Activated CD4-positive, alpha-beta memory T cell treated with anti-CD3 and anti-CD28 coated beads for 36 hours (primary cell): Measurements from ENCODE around the gene SNTA1. TPM values are rescaled to one million over a fixed set of nuclear protein-coding genes. Genes with fewer than 3 reads are reported as not detected.
"Not testable (repeated sequence)": the region's sequence is repeated elsewhere in the genome, so short reads cannot be mapped to it uniquely, and the experiment has no call there.

Experiments
- CTCF ChIA-PET: fragments of 350-600 bp; sonication (Branson Sonifier 250); formaldehyde crosslinking; loops from one replicate; lab custom pipeline; 2021; ENCODE audit warnings: antibody characterized with exemption, inconsistent platforms; lab: Charles Lee
- POLR2A ChIA-PET: fragments of 350-600 bp; sonication (Branson Sonifier 250); formaldehyde crosslinking; loops from one replicate; lab custom pipeline; 2021; ENCODE audit warnings: antibody characterized with exemption; lab: Charles Lee
- DNase-seq: peaks from one replicate; pipeline ENCODE4 v3.0.0-alpha.2; 2020
- H3K27ac Mint-ChIP-seq: one replicate; pipeline ENCODE4 v1.8.0; 2021; ENCODE audit warnings: mixed read lengths
- H3K27me3 Mint-ChIP-seq: one replicate; pipeline ENCODE4 v1.8.0; 2021; ENCODE audit warnings: mixed read lengths
- H3K36me3 Mint-ChIP-seq: one replicate; pipeline ENCODE4 v1.8.0; 2021; ENCODE audit warnings: mixed read lengths
- H3K4me1 Mint-ChIP-seq: one replicate; pipeline ENCODE4 v1.8.0; 2021; ENCODE audit warnings: low read depth, mixed read lengths
- H3K4me3 Mint-ChIP-seq: one replicate; pipeline ENCODE4 v1.8.0; 2021; ENCODE audit warnings: mild to moderate bottlenecking, mixed read lengths
- H3K9me3 Mint-ChIP-seq: one replicate; pipeline ENCODE4 v1.8.0; 2021; ENCODE audit warnings: mixed read lengths
- intact Hi-C: fragments of 100-400 bp; cut with micrococcal nuclease; formaldehyde crosslinking; loops from one replicate; pipeline ENCODE4 v1.15.1; 2023
- total RNA-seq, 2 experiments: library from RNA; stranded (reverse); gene quantifications; one replicate each; pipeline ENCODE4 v1.2.3, GENCODE V29; 2021

Gene SNTA1
- total RNA-seq, 2 experiments from 2014 or later = 5.6 to 5.7 TPM

GRCh38 chr20:33463332-33464101 lies 20.0 kb upstream of the SNTA1 start:
- H3K4me3 Mint-ChIP-seq = no peak overlapping the region
- H3K27ac Mint-ChIP-seq = no peak overlapping the region
- DNase-seq = no peak
- no peaks in the 10 kb centered on the region for H3K4me1 Mint-ChIP-seq
- no peaks in the 10 kb centered on the region for H3K36me3 Mint-ChIP-seq
- CTCF ChIA-PET = no interaction called here
- no peaks in the 10 kb centered on the region for H3K9me3 Mint-ChIP-seq
- intact Hi-C loops = no loop called here
- H3K27me3 Mint-ChIP-seq = no peaks in the 10 kb centered on the region
- POLR2A ChIA-PET = no interaction called here

DNA sequence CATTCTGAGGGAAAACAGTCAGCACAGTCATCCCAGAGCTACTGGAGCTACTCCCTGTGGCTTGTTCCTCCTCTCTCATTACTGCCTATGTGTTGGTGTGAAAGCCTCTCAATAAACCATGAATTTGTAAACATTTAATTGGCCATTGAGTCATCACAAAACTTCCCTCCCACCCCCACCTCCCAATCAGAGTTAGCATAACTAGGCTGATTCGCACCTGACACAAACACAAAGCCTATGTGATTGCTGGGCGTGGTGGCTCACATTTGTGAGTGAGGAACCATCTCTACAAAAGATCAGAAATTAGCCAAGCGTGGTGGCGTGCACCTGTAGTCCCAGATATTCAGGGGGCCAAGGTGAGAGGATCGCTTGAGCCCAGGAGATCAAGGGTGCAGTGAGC lies 17.1 kb upstream of the SNTA1 start:
- Mint-ChIP-seq H3K27ac (no peak overlapping the region), H3K9me3 (no peaks in the 10 kb centered on the region), H3K4me1 (no peaks in the 10 kb centered on the region), H3K4me3 (no peak overlapping the region), H3K27me3 (no peaks in the 10 kb centered on the region), H3K36me3 (no peaks in the 10 kb centered on the region)
- ChIA-PET POLR2A (interaction anchor here (1.3 kb wide), 1 partner anchor 202 kb away, joined by 4 read pairs; the partner anchor contains the start of gene C20orf144), CTCF (interaction anchor here (0.9 to 1.2 kb wide), 2 partner anchors 191 to 208 kb away, joined by 3 read pairs; no protein-coding TSS in a partner anchor)
- intact Hi-C loops = no loop called here
- DNase-seq = peak; percentile 21

GRCh38 chr20:33459599-33459998 lies 16.0 kb upstream of the SNTA1 start:
- Mint-ChIP-seq H3K4me3 (no peak overlapping the region), H3K4me1 (no peaks in the 10 kb centered on the region), H3K27me3 (no peaks in the 10 kb centered on the region), H3K27ac (no peak overlapping the region), H3K9me3 (no peaks in the 10 kb centered on the region), H3K36me3 (no peaks in the 10 kb centered on the region)
- intact Hi-C loops = no loop called here
- ChIA-PET CTCF (no interaction called here), POLR2A (interaction anchor here (0.6 to 1.3 kb wide), 2 partner anchors 203 to 208 kb away, joined by 3 to 4 read pairs; partner anchors contain the start of gene C20orf144)
- DNase-seq = no peak

DNA sequence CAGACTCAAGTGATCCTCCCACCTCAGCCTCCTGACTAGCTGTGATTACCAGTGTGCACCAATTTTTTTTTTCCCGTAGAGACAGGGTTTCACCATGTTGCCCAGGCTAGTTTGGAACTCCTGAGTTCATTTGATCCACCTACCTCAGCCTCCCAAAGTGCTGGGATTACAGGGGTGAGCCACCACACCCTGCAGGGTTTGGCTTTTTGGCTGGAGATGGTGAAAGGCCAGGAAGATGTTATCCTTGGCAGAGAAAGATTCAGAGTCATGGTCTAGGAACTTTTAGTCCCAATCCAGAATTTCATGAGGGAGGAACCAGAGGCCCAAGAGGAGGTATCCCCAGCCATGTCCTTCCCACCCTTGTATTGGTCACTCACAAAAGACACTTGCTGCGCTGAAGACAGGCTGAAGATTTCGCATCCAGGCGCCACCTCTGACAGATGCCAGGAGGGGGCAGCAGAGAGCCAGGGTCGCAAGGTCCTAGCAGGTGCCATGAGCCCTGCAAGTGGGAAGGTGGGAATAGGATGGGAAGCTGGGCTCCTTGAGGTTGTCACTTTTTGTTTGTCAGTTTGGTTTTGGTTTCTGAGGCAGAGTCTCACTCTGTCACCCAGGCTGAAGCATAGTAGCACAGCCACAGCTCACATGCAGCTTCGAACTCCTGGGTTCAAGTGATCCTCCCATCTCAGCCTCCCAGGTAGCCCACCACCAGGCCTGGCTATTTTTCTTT lies 13.5 kb upstream of the SNTA1 start:
- intact Hi-C loops = loop anchor here (1.0 kb wide), 3 partner anchors 196 to 274 kb away; partner anchors contain the start of gene ZNF341
- H3K27me3 Mint-ChIP-seq, H3K9me3 Mint-ChIP-seq, H3K4me3 Mint-ChIP-seq, H3K36me3 Mint-ChIP-seq, H3K4me1 Mint-ChIP-seq, POLR2A ChIA-PET, H3K27ac Mint-ChIP-seq: not testable (repeated sequence)
- DNase-seq = peak; percentile 88
- CTCF ChIA-PET = interaction anchor here (0.6 to 2.9 kb wide), 19 partner anchors 10 to 395 kb away, joined by 3 to 55 read pairs (median 4); partner anchors contain the start of genes ACTL10, PXMP4 and SNTA1

- Mint-ChIP-seq H3K27me3 (no peaks in the 10 kb centered on the region), H3K4me3 (no peak overlapping the region), H3K4me1 (no peaks in the 10 kb centered on the region), H3K9me3 (no peaks in the 10 kb centered on the region), H3K36me3 (no peaks in the 10 kb centered on the region), H3K27ac (no peak overlapping the region)
- intact Hi-C loops = no loop called here
- ChIA-PET CTCF (no interaction called here), POLR2A (interaction anchor here (0.6 kb wide), 1 partner anchor 68 kb away, joined by 3 read pairs; no protein-coding TSS in a partner anchor)
- DNase-seq = no peak
Measured at GRCh38 chr20:33450867-33451266, 7.3 kb upstream of the SNTA1 start.

- Mint-ChIP-seq H3K27ac (no peak overlapping the region), H3K9me3 (no peaks in the 10 kb centered on the region), H3K4me3 (no peak overlapping the region), H3K4me1 (peaks cover 17% of the 10 kb centered on the region), H3K27me3 (no peaks in the 10 kb centered on the region), H3K36me3 (no peaks in the 10 kb centered on the region)
- POLR2A ChIA-PET = interaction anchor here (1.0 kb wide), 1 partner anchor 218 kb away, joined by 3 read pairs; no protein-coding TSS in a partner anchor
- CTCF ChIA-PET = interaction anchor here (0.7 to 1.5 kb wide), 2 partner anchors 46 to 69 kb away, joined by 3 to 10 read pairs; no protein-coding TSS in a partner anchor
- intact Hi-C loops = no loop called here
- no peak for DNase-seq
Measured at GRCh38 chr20:33445881-33446625, 2.5 kb upstream of the SNTA1 start.

DNA sequence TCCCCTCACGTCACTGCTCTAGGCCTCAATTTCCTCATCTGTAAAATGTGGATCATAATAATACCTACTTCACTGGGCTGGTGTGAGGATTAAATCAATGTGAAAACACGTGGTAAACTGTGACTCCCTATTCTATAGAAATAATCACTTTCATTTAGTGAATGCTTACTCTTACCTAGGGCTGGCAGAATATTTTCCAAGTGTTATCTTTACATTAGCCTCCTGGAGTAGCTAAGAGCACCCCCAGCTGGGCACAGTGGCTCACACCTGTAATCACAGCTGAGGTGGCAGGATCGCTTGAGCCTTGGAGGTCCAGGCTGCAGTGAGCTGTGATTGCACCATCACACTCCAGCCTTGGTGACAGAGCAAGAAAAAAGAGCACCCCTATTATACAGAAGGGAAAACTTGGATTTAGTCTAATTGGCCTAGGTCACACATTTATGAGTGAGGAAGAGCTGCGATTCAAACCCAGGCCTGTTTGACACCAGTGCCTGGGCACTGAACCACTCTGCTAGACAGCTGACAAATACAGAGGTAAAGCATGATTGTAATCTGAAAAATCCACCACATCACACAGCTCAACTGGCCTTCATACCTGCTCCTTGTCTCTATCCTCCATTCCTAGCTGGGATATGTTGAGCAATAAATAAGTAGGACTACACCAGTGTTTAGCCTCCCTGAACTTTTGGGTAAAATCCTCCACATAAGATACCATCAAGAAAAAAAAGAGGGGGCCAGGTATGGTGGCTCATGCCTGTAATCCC lies 1.4 kb upstream of the SNTA1 start:
- DNase-seq = peak; percentile 65
- H3K27me3 Mint-ChIP-seq = no peaks in the 10 kb centered on the region
- no peaks in the 10 kb centered on the region for H3K36me3 Mint-ChIP-seq
- intact Hi-C loops = loop anchor here (1.0 to 5.0 kb wide), 3 partner anchors 76 to 287 kb away; partner anchors contain the start of genes ACTL10 and ZNF341
- peak overlapping the region; percentile 84 for H3K4me3 Mint-ChIP-seq
- no peaks in the 10 kb centered on the region for H3K9me3 Mint-ChIP-seq
- ChIA-PET CTCF (interaction anchor here (0.6 to 2.9 kb wide), 7 partner anchors 13 to 222 kb away, joined by 3 to 17 read pairs (median 3); partner anchors contain the start of gene ACTL10), POLR2A (interaction anchor here (0.8 to 1.6 kb wide), 3 partner anchors 45 to 219 kb away, joined by 3 to 7 read pairs (median 3); partner anchors contain the start of gene CBFA2T2)
- peak overlapping the region; percentile 81 for H3K27ac Mint-ChIP-seq
- H3K4me1 Mint-ChIP-seq = peaks cover 17% of the 10 kb centered on the region

- H3K4me3 Mint-ChIP-seq = peak overlapping the region; percentile 69
- H3K4me1 Mint-ChIP-seq = peaks cover 17% of the 10 kb centered on the region
- no peaks in the 10 kb centered on the region for H3K36me3 Mint-ChIP-seq
- no peaks in the 10 kb centered on the region for H3K27me3 Mint-ChIP-seq
- H3K9me3 Mint-ChIP-seq = no peaks in the 10 kb centered on the region
- CTCF ChIA-PET = interaction anchor here (1.0 to 2.9 kb wide), 6 partner anchors 14 to 289 kb away, joined by 3 to 17 read pairs (median 3); partner anchors contain the start of genes ACTL10 and ZNF341
- no peak overlapping the region for H3K27ac Mint-ChIP-seq
- POLR2A ChIA-PET = interaction anchor here (0.8 to 2.5 kb wide), 4 partner anchors 42 to 223 kb away, joined by 3 to 9 read pairs (median 6); partner anchors contain the start of genes ACTL10, CBFA2T2 and CDK5RAP1
- DNase-seq = no peak
- intact Hi-C loops = loop anchor here (1.0 to 5.0 kb wide), 4 partner anchors 42 to 289 kb away; partner anchors contain the start of genes ACTL10, CBFA2T2, CDK5RAP1 and ZNF341
Measured at GRCh38 chr20:33443006-33443511, 504 bp downstream of the SNTA1 start.

- Mint-ChIP-seq H3K27me3 (no peaks in the 10 kb centered on the region), H3K27ac (no peak overlapping the region), H3K4me3 (peak overlapping the region; percentile 69), H3K9me3 (no peaks in the 10 kb centered on the region), H3K36me3 (no peaks in the 10 kb centered on the region), H3K4me1 (peaks cover 17% of the 10 kb centered on the region)
- intact Hi-C loops = loop anchor here (1.0 to 5.0 kb wide), 4 partner anchors 41 to 290 kb away; partner anchors contain the start of genes ACTL10, CBFA2T2, CDK5RAP1 and ZNF341
- POLR2A ChIA-PET = interaction anchor here (0.8 to 2.5 kb wide), 2 partner anchors 48 to 224 kb away, joined by 3 to 9 read pairs; partner anchors contain the start of genes ACTL10 and CBFA2T2
- no peak for DNase-seq
- CTCF ChIA-PET = interaction anchor here (1.2 to 2.9 kb wide), 4 partner anchors 15 to 237 kb away, joined by 3 to 17 read pairs (median 3); partner anchors contain the start of gene ACTL10
Measured at GRCh38 chr20:33442136-33443005, 1.2 kb downstream of the SNTA1 start.
